SKM-1 (cell line): Measurements from ENCODE around the gene RGS9.
"Not testable (repeated sequence)": the region's sequence is repeated elsewhere in the genome, so short reads cannot be mapped to it uniquely, and the experiment has no call there.

Experiments used
- DNase-seq: peaks from one replicate; lab custom pipeline; 2025; ENCODE audit not compliant: unreplicated experiment; lab: John Stamatoyannopoulos, UW

The RGS9 gene

DNA sequence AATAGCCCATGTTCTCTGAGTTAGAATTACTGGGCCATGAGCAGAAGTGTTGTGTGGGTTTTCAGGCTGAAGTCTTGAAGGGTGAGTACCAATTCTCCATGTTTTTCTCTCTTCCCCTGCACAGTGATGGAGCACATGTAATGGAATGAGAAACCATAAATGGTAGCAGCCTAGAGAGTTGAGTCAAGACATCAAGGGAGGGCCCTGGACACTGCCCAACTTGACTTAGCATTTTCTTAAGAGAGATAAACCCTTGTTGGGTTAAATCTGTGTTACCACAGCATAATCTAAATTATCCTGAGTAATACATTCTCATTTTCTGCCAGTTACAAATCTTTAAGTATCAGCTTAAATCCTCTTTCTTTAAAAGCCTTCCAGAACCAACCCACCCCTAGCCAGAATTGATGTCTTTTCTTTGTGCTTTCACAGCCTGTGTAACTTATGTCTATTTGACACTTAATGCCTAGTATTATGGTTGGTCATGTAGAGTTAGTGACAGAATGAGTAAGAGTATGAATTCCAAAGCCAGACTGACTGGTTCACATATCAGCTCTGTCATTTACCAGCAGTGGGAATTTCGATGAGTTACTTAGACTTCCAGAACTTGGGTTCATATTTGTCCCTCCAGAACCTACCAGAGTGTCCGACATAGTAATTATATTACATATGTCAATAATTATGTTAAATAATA lies 27.0 kb upstream of the RGS9 start:
- no peak for DNase-seq

DNA sequence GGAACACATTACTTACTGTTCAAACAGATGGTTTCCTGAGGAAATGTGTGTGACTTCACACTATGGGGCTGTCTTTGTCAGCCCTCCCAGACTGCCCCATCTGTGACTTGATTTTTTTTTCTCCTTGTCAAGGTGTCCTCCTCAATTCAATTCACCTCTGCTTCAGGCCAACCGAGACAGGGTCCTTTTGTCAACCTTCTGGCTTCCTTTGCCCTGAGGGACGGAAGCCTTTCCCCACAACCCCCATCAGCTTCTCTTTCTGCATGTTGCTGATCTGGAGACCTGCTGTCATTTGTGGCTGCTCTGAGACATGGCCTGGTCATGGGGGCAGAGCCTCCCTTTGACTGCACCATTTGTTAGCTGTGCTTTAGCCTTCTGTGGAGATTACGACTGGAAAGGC lies 21.3 kb upstream of the RGS9 start:
- DNase-seq: no peak

DNA sequence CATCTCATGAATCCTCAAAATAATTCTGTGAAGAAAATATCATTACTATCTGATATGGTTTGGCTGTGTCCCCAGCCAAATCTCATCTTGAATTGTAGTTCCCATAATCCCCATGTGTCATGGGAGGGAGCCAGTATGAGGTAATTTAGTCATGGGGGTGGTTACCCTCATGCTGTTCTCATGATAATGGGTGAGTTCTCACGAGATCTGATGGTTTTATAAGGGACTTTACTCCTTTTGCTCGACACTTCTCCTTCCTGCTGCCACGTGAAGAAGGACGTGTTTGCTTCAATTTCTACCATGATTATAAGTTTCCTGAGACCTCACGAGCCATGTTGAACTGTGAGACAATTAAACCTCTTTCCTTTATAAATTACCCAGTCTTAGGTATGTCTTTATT lies 20.7 kb upstream of the RGS9 start:
- not testable (repeated sequence) for DNase-seq

GRCh38 chr17:65117384-65118035 lies 19.7 kb upstream of the RGS9 start:
- no peak for DNase-seq

- DNase-seq: no peak
These were observed 15.8 kb upstream of the RGS9 start for GRCh38 chr17:65121368-65121767.

DNA sequence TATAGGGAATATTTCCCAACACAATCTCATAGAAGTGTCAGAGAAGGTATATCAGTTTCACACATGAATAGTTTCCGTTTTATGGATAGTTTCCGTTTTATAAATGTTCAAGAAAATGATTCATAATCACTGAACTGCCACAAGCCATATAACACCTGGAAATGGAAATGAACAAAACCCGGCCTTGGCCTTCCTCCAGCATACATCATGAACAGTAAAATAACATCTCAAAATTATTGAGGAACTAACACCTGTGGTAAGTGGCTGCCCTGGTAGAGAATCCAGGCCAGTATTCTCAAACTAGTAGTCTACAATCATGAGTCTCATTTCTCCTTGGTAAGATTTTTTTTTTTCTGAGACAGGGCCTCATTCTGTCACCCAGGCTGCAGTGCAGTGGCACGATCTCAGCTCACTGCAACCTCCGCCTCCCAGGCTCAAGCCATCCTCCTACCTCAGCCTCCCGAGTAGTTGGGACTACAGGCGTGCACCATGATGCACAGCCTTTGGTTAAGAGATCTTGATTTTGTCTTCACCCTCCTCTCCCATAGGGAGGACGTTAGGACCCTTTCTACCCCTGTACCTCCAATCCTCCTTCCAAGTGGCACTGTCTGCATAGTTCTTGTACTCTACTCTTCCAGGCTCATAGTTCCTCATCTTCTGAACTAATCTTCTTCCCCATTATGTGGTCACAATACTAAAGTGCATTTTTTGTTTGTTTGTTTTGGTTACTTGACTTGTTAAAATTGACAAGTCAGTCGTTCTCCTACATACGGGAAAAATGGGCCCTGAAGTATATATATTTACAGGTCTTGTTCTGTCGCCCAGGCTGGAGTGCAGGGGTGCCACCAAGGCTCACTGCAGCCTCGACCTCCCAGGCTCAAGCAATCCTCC lies 15.0 kb upstream of the RGS9 start:
- no peak for DNase-seq

GRCh38 chr17:65122836-65123756 lies 14.1 kb upstream of the RGS9 start:
- DNase-seq: peak; percentile 86

DNA sequence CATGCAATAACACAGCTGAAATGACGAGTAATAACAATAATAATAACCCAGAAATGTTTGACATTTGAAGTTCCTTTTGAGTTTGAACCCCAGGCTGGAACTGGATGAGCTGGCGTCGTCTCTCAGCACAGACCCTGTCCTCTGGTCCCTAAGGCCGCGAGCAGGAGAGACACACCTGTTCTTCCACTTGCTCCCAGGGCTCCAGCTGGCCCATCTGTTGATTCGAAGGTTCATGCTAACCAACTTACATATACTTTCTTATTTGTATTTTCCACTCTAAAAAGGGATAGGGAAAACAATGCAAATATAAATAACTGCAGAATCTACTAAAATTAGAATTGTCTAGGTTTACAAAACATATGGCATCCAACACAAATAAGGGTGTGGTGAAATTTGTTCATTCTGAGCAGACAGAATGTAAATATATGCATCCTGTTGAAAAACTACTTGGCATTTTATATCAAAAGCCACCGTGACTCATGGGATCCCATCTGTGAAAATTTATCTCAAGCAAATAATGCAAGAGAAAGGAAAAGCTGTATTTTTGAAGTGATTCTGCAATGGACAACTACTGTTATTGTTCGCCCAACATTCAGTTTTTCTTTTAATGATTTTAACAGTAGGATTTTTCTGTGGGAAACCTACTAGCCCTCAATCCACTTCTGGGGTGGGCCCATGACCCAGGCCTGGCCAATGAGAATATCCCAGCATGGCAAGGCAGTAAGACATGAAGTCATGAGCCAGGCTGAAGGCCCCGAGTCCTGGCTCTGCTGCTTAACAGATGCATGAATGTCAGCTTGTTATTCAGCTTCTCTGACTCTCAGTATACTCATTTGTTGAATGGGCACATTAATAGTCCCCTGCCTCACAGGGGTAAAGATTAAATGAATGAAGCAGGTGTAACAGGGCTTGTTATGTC lies 13.2 kb upstream of the RGS9 start:
- no peak for DNase-seq

- peak; percentile 40 for DNase-seq
These were observed 6.3 kb upstream of the RGS9 start for GRCh38 chr17:65130832-65131231.

GRCh38 chr17:65131240-65131639 lies 5.9 kb upstream of the RGS9 start:
- DNase-seq: no peak

- DNase-seq: no peak
These were observed 5.2 kb upstream of the RGS9 start for GRCh38 chr17:65131946-65132345.

DNA sequence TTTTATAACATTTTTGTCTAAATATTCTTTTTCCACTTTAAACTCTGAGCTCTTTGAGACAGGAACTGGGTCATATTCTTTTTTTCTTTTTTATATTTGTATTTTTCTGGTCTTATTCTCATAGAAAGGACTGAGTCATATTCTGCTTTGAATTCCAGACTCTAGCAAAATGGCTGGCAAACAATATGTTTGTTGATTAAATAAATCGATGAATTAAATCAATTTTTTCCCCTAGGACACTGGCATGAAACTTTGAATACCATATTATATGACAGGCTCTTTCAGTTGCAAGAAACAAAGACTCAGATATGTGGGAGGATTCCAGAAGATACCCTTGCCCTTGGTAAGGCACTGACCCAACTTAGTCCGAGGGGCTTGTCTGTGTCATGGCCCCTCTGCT lies 3.1 kb upstream of the RGS9 start:
- no peak for DNase-seq

DNA sequence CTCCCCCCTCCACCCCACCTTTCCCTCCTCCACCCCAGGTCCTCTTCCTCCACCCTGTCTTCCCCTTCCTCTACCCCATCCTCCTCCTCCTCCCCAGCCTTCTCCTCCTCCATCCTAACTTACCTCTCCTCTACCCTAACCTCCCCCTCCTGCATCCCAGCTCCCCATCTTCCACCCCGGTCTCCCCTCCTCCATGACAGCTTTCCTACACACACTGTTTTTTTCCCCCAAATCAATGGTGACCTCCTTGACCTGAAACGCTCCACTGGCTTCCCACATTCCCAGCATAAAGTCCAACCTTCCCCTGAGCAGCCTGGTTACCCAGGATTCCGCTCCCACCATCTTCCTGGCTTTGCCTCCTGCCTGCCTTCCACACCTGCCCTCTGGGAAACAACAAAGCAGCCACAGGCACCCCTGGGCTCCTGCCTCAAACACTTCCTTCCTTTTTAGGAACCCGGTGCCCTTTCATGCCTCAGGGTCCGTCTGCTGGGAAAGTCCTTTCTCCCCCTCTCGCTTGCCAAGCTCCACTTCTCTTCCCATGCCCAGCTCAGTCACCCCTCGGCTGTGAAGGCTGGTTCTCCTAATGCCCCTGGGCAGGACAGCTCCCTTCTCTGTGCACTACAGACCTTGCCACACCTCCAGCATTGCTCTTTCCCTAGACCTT lies 2.1 kb downstream of the RGS9 start:
- no peak for DNase-seq

DNA sequence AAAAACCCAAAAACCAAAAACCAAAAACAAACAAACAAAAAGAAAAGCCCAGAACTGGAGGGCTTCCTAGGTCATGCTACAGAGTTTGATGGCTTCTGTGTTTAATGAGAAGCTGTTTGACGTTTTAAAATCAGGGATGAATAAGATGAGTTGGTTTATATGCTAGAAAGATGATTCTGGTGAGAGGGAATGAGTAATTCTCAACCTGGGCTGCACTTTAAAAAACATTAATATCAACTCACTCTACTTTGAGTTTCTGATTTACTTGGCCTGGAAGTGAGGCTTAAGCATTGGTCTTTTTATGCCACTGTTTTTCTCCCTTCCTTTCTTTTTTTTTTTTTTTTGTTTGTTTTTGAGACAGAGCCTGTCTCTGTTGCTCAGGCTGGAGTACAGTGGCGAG lies 5.1 kb downstream of the RGS9 start:
- no peak for DNase-seq

- no peak for DNase-seq
These were observed 6.9 kb downstream of the RGS9 start for GRCh38 chr17:65143889-65144604.

DNA sequence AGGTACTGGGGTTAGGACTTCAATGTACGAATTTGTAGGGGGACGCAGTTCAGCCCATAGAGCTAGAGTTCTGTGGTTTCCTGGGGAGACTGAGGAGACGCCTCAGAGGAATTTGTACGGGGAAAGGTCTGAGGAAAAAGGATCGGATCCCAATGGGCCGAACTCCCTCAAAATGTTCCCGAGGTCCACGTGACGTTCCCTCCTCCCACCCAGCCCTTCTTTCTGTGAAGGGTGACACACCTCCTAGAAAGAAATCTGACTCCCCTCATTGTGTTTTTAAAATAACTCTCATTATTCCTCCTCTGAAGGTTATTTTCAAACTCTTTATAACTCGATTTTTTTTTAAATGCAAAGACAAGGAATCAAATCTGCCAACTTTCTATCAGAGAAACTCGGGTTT lies 8.6 kb downstream of the RGS9 start:
- no peak for DNase-seq

GRCh38 chr17:65147955-65148354 lies 10.8 kb downstream of the RGS9 start:
- no peak for DNase-seq

GRCh38 chr17:65154770-65155589 lies 17.8 kb downstream of the RGS9 start:
- peak; percentile 82 for DNase-seq
